Body of pancreas (tissue), 4 donors: ENCODE results near the gene ODF2. TPM values are rescaled to one million over a fixed set of nuclear protein-coding genes. Genes with fewer than 3 reads are reported as not detected.
"Not testable (repeated sequence)": the region's sequence is repeated elsewhere in the genome, so short reads cannot be mapped to it uniquely, and the experiment has no call there.

Experiments used
- ATAC-seq: fragments of 150-250 bp; one replicate; pipeline ENCODE4 v1.9.1; 2016
- DNase-seq, 4 donors: peaks; one replicate each; pipeline ENCODE4 v3.0.0-alpha.2; 2019
- H3K27ac ChIP-seq, 4 donors: fragments of 200-600 bp; sonication (generic); 1 replicate in 3 of 4; 2 replicates in 1 of 4; pipeline versions ENCODE4 v1.5.1 to v1.6.1; 2016 to 2019; ENCODE audit warnings: mild to moderate bottlenecking in 1 of 4, mixed read lengths in 1 of 4, moderate library complexity in 1 of 4
- H3K27me3 ChIP-seq, 2 donors: fragments of 200-600 bp; sonication (generic); one replicate each; pipeline ENCODE4 v1.6.0; 2016; ENCODE audit warnings: mild to moderate bottlenecking in 1 of 2
- H3K36me3 ChIP-seq, 2 donors: fragments of 200-600 bp; sonication (generic); replicated peaks in 1 of 2; 2 replicates each; pipeline ENCODE4 v1.5.1; 2016; ENCODE audit warnings: low read depth in 2 of 2; ENCODE audit not compliant: insufficient read depth in 1 of 2
- H3K4me1 ChIP-seq: fragments of 200-600 bp; sonication (generic); one replicate; pipeline ENCODE4 v1.6.0; 2016
- H3K4me3 ChIP-seq, 2 donors: fragments of 200-600 bp; sonication (generic); 1 replicate in 1 of 2; 2 replicates in 1 of 2; pipeline ENCODE4 v1.5.1; 2016 to 2019
- H3K9me3 ChIP-seq, 3 donors: fragments of 200-600 bp; sonication (generic); 1 replicate in 2 of 3; 2 replicates in 1 of 3; pipeline ENCODE4 v1.5.1; 2016
- POLR2A ChIP-seq, 3 donors: fragments of 450-650 bp; IDR thresholded peaks; one replicate each; pipeline ENCODE4 v1.6.1; 2016; ENCODE audit warnings: antibody characterized with exemption in 3 of 3, mild to moderate bottlenecking in 2 of 3
- WGBS, 2 donors: methylation state at CpG; one replicate each; pipeline ENCODE4 v1.1.5; 2017; 5-methylcytosine and 5-hydroxymethylcytosine counted together
- intact Hi-C: fragments of 100-400 bp; cut with DNase I; formaldehyde crosslinking; loops from one replicate; pipeline ENCODE4 v1.15.1; 2023
- total RNA-seq, 2 donors: library from RNA; depleted of rRNA; stranded (reverse); fragments of >200 nt; gene quantifications; one replicate each; pipeline ENCODE4 v1.1.0, GENCODE V29; 2016
- TF ChIP-seq, protein P1 (sequence below), 7 experiments: fragments of 450-650 bp in 4 of 7; fragments of 200-600 bp in 3 of 7; sonication (generic) in 3 of 7; IDR thresholded peaks; one replicate each; pipeline ENCODE4 v1.5.1; 2016 to 2019; ENCODE audit warnings: antibody characterized with exemption in 7 of 7

Gene ODF2
- total RNA-seq, 2 donors from 2014 or later: 14.3 to 23.4 TPM

GRCh38 chr9:128503870-128504269, 48.1 kb downstream of the ODF2 start:
- TF ChIP-seq, protein P1, sequence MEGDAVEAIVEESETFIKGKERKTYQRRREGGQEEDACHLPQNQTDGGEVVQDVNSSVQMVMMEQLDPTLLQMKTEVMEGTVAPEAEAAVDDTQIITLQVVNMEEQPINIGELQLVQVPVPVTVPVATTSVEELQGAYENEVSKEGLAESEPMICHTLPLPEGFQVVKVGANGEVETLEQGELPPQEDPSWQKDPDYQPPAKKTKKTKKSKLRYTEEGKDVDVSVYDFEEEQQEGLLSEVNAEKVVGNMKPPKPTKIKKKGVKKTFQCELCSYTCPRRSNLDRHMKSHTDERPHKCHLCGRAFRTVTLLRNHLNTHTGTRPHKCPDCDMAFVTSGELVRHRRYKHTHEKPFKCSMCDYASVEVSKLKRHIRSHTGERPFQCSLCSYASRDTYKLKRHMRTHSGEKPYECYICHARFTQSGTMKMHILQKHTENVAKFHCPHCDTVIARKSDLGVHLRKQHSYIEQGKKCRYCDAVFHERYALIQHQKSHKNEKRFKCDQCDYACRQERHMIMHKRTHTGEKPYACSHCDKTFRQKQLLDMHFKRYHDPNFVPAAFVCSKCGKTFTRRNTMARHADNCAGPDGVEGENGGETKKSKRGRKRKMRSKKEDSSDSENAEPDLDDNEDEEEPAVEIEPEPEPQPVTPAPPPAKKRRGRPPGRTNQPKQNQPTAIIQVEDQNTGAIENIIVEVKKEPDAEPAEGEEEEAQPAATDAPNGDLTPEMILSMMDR (IDR thresholded peaks at IDR 0.05): no peak
- TF ChIP-seq POLR2A (IDR thresholded peaks at IDR 0.05): no peak
- DNase-seq (peak; percentile 35 to 55 (median 38)), ATAC-seq (peak; percentile 16)
- Histone ChIP-seq H3K36me3 (peaks cover 0 to 5% of the 10 kb centered on the region in 2 donors), H3K27ac (peak overlapping the region in 3 of 4 donors; percentile 67 to 94 (median 92)), H3K27me3 (no peaks in the 10 kb centered on the region), H3K4me3 (peak overlapping the region in 1 of 2 donors; percentile 72), H3K9me3 (no peaks in the 10 kb centered on the region), H3K4me1 (peaks cover 22% of the 10 kb centered on the region)
- intact Hi-C loops: no loop called here
- WGBS, 2 donors: 6 to 13% methylated on average over 11 of the region's 11 CpGs

DNA sequence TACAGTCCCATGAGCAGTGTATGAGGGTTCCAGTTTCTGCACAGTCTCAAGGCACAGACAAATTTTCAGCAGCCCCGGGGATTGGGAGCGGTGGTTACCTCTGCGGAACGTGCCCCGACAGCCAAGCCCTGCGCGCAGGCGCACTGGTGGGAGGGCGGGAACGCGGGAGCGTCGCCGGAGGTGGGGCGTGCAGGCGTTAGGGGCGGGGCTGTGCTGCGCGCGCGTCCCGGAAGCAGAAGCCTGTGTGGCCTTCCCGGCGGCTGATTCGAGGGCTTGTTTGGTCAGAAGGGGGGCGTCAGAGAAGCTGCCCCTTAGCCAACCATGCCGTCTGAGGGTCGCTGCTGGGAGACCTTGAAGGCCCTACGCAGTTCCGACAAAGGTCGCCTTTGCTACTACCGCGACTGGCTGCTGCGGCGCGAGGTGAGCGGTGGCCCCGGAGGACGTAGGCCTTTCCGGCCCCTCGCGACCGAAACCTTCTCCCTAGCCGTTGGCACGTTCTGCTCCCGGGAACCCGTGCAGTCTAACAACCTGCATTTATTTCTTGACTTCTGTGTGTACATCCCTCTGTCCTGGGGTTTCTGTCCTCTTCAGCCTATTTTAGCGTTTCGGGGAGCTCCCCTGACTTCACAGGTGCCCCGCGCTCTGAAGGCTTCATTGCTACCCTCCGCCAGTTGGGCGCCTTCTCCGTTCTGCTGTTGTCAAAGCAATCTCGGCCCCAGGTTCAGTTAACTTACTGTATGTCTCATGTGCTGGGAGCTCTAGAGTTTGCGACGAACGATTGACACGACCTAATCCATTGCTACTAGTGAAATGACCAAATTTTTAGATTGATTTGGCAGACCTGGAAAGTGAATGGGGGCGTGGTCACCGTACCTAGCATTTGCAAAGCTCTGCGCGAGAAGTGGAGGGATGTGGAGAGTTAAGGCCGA, 48.9 kb downstream of the ODF2 start, which contains the start of gene GLE1:
Gene GLE1 (plus strand): TSS at position 235 of the 929 bp plus-strand sequence. CDS start 87 bp downstream, at position 322.
- peak; percentile 99 for ATAC-seq
- intact Hi-C loops: no loop called here

GRCh38 chr9:128505414-128505765, 49.6 kb downstream of the ODF2 start:
- TF ChIP-seq POLR2A (IDR thresholded peaks at IDR 0.05): no peak
- TF ChIP-seq, protein P1 (IDR thresholded peaks at IDR 0.05): no peak
- Histone ChIP-seq H3K4me3 (peak overlapping the region in 1 of 2 donors; percentile 75), H3K36me3 (peaks cover 0 to 9% of the 10 kb centered on the region in 2 donors), H3K27me3 (no peaks in the 10 kb centered on the region), H3K9me3 (no peaks in the 10 kb centered on the region), H3K27ac (peak overlapping the region; percentile 67 to 94 (median 93)), H3K4me1 (peaks cover 22% of the 10 kb centered on the region)
- intact Hi-C loops: no loop called here
- ATAC-seq (no peak), DNase-seq (no peak)
- WGBS, 2 donors: 10 to 13% methylated on average over 6 of the region's 6 CpGs

More for the DNA sequence above, 48.9 kb downstream of the ODF2 start, which contains the start of gene GLE1:
- Histone ChIP-seq H3K27me3 (no peaks in the 10 kb centered on the region), H3K4me3 (peak within 1 kb of the TSS; percentile 72 to 75), H3K9me3 (no peaks in the 10 kb centered on the region), H3K27ac (peak within 1 kb of the TSS; percentile 67 to 94 (median 93)), H3K4me1 (peaks cover 22% of the 10 kb centered on the region), H3K36me3 (peaks cover 0 to 5% of the 10 kb centered on the region in 2 donors)
- TF ChIP-seq, protein P1 (IDR thresholded peaks at IDR 0.05): peak in 2 of 7 experiments; percentile 8 to 11
- peak; percentile 42 to 82 (median 77) for TF ChIP-seq POLR2A (IDR thresholded peaks at IDR 0.05)
- 0% methylated on average over 45 to 64 of the region's 64 CpGs for WGBS, 2 donors
- peak; percentile 94 to 97 (median 96) for DNase-seq

DNA sequence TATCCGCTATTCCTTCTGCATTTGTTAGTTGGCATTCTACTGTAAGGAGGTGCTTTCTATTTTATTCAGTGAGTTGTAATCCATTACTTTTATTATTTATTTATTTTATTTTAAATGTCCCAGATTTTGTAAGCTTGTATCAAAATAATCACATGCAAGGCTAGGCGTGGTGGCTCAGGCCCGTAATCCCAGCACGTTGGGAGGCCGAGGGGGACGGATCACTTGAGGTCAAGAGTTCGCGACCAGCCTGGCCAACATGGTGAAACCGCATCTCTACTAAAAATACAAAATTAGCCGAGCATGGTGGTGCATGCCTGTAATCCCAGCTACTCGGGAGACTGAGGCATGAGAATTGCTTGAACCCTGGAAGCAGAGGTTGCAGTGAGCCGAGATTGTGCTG, 50.1 kb downstream of the ODF2 start:
- ATAC-seq, H3K9me3 ChIP-seq, DNase-seq, H3K27ac ChIP-seq, H3K27me3 ChIP-seq, intact Hi-C loops, H3K4me3 ChIP-seq: not testable (repeated sequence)
- 81 to 87% methylated on average over 12 of the region's 12 CpGs for WGBS, 2 donors
- H3K36me3 ChIP-seq: peaks cover 0 to 10% of the 10 kb centered on the region in 2 donors
- peaks cover 22% of the 10 kb centered on the region for H3K4me1 ChIP-seq

DNA sequence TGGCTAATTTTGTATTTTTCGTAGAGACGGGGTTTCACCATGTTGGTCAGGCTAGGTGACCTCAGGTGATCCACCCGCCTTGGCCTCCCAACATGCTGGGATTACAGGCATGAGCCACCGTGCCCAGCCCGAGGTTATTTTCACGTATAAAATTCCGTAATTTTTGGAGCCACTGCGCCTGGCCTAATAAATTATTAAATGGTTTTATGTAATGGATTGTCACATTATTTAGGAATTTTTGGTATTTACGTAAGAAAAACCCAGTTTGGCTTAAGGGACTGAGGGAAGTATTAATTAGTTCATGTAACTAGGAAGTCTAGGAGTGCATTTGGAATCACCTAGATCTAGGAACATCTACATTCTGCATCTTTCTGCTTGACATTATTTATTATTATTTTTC, 57.0 kb downstream of the ODF2 start:
- H3K36me3 ChIP-seq: peaks cover 6 to 32% of the 10 kb centered on the region in 2 donors

More for the DNA sequence above, 57.0 kb downstream of the ODF2 start:
- Histone ChIP-seq H3K4me3 (no peak overlapping the region), H3K4me1 (no peaks in the 10 kb centered on the region), H3K27ac (no peak overlapping the region), H3K9me3 (no peaks in the 10 kb centered on the region), H3K27me3 (no peaks in the 10 kb centered on the region)
- 91 to 98% methylated on average over 9 of the region's 9 CpGs for WGBS, 2 donors
- TF ChIP-seq POLR2A (IDR thresholded peaks at IDR 0.05): no peak
- TF ChIP-seq, protein P1 (IDR thresholded peaks at IDR 0.05): no peak
- no peak for ATAC-seq
- DNase-seq: no peak
- intact Hi-C loops: no loop called here
